CD4-positive, alpha-beta T cell (primary cell): ENCODE results near the gene TUBGCP6. TPM values are rescaled to one million over a fixed set of nuclear protein-coding genes. Genes with fewer than 3 reads are reported as not detected.

Experiments
- ATAC-seq: fragments of 200-7000 bp; cut with Tn5 transposase; one replicate; pipeline ENCODE4 v1.10.0; 2022; ENCODE audit warnings: mild to moderate bottlenecking; ENCODE audit not compliant: poor library complexity
- CTCF ChIA-PET: fragments of 350-600 bp; sonication (Branson Sonifier 250); formaldehyde crosslinking; loops from one replicate; lab custom pipeline; 2021; ENCODE audit warnings: antibody characterized with exemption, inconsistent platforms; lab: Charles Lee
- POLR2A ChIA-PET: fragments of 350-600 bp; sonication (Branson Sonifier 250); formaldehyde crosslinking; loops from one replicate; lab custom pipeline; 2021; ENCODE audit warnings: antibody characterized with exemption, inconsistent platforms; lab: Charles Lee
- DNase-seq, 14 experiments: peaks; one replicate each; pipeline ENCODE4 v3.0.0-alpha.2; 2013 to 2020; ENCODE audit warnings: mixed read lengths in 2 of 14
- H3K27ac ChIP-seq, 2 donors: one replicate each; pipeline versions ENCODE4 v1.5.1 to v1.7.0; 2013; ENCODE audit warnings: low read length in 2 of 2, low read depth in 1 of 2, mild to moderate bottlenecking in 1 of 2
- H3K27me3 ChIP-seq, 2 experiments: 1 replicate in 1 of 2; 2 replicates in 1 of 2; pipeline versions ENCODE4 v1.6.1 to v1.7.0; 2013; ENCODE audit warnings: low read length in 2 of 2, control low read depth in 1 of 2, mild to moderate bottlenecking in 1 of 2, moderate library complexity in 1 of 2; ENCODE audit not compliant: insufficient read depth in 2 of 2, control insufficient read depth in 1 of 2
- H3K36me3 ChIP-seq: one replicate; pipeline ENCODE4 v1.6.1; 2013; ENCODE audit warnings: low read length, control low read depth; ENCODE audit not compliant: insufficient read depth
- H3K4me1 ChIP-seq: one replicate; pipeline ENCODE4 v1.6.1; 2013; ENCODE audit warnings: low read length, control low read depth; ENCODE audit not compliant: insufficient read depth
- H3K4me3 ChIP-seq: one replicate; pipeline ENCODE4 v1.5.1; 2013; ENCODE audit warnings: mild to moderate bottlenecking, low read length, moderate library complexity
- H3K9me3 ChIP-seq, 2 experiments: 1 replicate in 1 of 2; 2 replicates in 1 of 2; pipeline versions ENCODE4 v1.6.1 to v1.7.0; 2013; ENCODE audit warnings: low read length in 2 of 2, mild to moderate bottlenecking in 2 of 2, control low read depth in 1 of 2, moderate library complexity in 1 of 2; ENCODE audit not compliant: control insufficient read depth in 1 of 2, insufficient read depth in 1 of 2
- H3K27ac Mint-ChIP-seq: one replicate; pipeline ENCODE4 v1.8.0; 2020; ENCODE audit warnings: mixed read lengths
- H3K27me3 Mint-ChIP-seq: one replicate; pipeline ENCODE4 v1.8.0; 2021; ENCODE audit warnings: mixed read lengths
- H3K36me3 Mint-ChIP-seq: one replicate; pipeline ENCODE4 v1.8.0; 2021; ENCODE audit warnings: low read depth, mixed read lengths
- H3K4me1 Mint-ChIP-seq: one replicate; pipeline ENCODE4 v1.8.0; 2021; ENCODE audit warnings: low read depth, mixed read lengths
- H3K4me3 Mint-ChIP-seq: one replicate; pipeline ENCODE4 v1.8.0; 2020; ENCODE audit warnings: mild to moderate bottlenecking, mixed read lengths
- H3K9me3 Mint-ChIP-seq: one replicate; pipeline ENCODE4 v1.8.0; 2020; ENCODE audit warnings: mixed read lengths
- intact Hi-C, 2 experiments: fragments of 100-400 bp; cut with DNase I in 1 of 2; cut with micrococcal nuclease in 1 of 2; formaldehyde crosslinking; loops; one replicate each; pipeline versions ENCODE4 v1.15.1 to v1.9.0; 2023 to 2025; cut with DNase I, micrococcal nuclease
- total RNA-seq, 174 experiments: library from RNA in 2 of 174; stranded (reverse) in 2 of 174; gene quantifications; one replicate each; pipeline ENCODE4 v1.2.3 and lab custom pipeline; 2021 to 2026
- TF ChIP-seq, protein P1 (sequence below): fragments of 200-600 bp; IDR thresholded peaks from one replicate; pipeline ENCODE4 v1.8.0; 2022; ENCODE audit warnings: antibody characterized with exemption, mild to moderate bottlenecking

TUBGCP6 gene
- total RNA-seq, 2 experiments from 2014 or later, result 124 to 126 TPM

DNA sequence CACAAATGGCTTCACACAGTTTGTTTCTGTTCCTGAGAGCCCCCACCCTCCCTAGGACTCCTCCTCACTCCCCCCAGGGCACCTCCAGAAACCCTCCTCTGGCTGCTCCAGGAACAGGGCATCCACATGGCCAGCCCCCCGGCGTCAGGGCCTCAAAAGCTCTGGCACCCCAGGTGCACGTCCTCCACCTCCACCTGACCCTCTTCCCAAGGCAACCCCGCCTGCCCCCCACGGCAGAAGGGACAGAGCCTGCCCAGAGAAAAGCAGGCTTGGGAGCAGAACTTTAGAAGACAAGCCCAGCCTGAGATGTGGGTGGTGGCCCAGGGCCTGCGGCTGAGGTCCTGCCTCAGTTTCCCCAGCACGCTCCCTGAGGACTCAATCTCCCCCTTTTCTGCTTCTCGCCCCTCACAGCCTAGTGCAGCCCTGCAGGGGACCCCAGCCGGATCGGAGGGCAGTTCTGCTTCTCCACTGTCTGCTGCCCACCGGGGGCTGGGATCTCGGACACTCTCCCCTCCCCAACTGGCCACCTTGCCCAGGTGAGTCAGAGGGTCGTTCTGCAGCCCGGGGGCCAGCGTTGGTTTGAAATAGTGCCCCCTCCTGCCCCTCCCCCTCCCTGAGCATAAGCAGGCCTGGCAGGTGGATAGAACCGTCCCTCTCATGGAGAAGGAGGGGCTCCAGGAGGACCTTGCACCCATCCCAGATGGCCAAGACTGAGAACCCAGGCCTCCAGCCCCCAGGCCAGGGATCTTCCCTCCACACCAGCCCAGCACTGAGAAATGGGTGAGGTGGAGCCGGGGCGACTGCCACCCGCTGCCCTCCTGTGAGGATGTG, 61.5 kb downstream of the TUBGCP6 start:
- intact Hi-C loops, result no loop called here

DNA sequence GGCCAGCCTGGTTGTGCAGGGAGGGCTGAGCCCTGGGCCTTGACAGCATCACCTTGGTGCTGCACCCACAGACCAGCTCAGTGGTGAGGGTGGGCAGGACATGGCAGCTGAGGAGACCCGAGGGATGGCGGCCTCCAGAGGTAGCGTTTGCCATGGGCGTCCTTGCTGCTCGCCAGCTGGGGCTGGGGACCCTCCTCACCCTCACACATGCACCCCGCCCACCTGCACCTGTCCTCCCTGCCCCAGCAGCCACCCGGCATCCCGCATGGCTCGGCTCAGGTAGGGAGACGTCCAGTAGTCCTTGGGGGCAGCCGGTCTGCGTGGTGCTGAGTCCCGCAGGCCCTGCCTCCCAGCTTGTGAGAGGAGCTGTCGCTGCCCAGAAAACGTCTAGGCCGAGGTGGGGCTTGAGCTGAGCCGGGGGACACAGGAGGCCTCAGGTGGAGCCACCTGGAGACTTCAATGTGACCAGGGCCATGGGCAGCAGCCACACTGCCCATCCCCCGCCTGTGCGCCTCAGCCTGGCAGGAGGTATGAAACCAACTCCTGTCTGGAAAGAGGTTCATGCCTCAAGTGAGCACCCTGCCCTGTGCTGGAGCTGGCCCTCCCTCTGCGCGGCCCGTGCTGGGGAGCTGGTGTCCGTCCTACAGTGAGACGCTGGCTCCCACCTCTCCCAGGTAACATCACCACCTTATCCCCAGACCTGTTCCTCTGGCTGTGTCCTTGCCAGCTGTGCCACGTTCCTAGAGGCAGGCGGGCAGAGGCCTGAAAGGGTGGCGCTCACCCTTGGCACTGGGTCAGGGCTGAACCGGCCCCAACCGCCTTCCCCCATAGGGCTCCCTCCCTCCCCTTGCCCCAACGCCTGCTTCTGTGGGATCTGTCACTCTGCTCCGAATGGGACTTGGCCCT, 62.4 kb downstream of the TUBGCP6 start:
- no peak overlapping the region for H3K4me3 ChIP-seq
- TF ChIP-seq, protein P1, sequence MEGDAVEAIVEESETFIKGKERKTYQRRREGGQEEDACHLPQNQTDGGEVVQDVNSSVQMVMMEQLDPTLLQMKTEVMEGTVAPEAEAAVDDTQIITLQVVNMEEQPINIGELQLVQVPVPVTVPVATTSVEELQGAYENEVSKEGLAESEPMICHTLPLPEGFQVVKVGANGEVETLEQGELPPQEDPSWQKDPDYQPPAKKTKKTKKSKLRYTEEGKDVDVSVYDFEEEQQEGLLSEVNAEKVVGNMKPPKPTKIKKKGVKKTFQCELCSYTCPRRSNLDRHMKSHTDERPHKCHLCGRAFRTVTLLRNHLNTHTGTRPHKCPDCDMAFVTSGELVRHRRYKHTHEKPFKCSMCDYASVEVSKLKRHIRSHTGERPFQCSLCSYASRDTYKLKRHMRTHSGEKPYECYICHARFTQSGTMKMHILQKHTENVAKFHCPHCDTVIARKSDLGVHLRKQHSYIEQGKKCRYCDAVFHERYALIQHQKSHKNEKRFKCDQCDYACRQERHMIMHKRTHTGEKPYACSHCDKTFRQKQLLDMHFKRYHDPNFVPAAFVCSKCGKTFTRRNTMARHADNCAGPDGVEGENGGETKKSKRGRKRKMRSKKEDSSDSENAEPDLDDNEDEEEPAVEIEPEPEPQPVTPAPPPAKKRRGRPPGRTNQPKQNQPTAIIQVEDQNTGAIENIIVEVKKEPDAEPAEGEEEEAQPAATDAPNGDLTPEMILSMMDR, result no peak
- peaks cover 0 to 2% of the 10 kb centered on the region in 2 experiments for H3K27me3 ChIP-seq
- no peaks in the 10 kb centered on the region for H3K36me3 ChIP-seq
- H3K27me3 Mint-ChIP-seq, result peaks cover 12% of the 10 kb centered on the region
- peaks cover 22% of the 10 kb centered on the region for H3K4me1 ChIP-seq
- H3K4me1 Mint-ChIP-seq, result peaks cover 12% of the 10 kb centered on the region
- ATAC-seq, result no peak
- H3K27ac Mint-ChIP-seq, result no peak overlapping the region
- H3K36me3 Mint-ChIP-seq, result peaks cover 2% of the 10 kb centered on the region
- ChIA-PET CTCF (no interaction called here), POLR2A (interaction anchor here (0.6 to 1.7 kb wide), 2 partner anchors 8 to 344 kb away, joined by 3 to 6 read pairs; no protein-coding TSS in a partner anchor)
- intact Hi-C loops, result no loop called here
- H3K27ac ChIP-seq, result no peak overlapping the region
- no peaks in the 10 kb centered on the region for H3K9me3 Mint-ChIP-seq
- peak in 2 of 14 experiments; percentile 4 to 29 for DNase-seq
- no peaks in the 10 kb centered on the region for H3K9me3 ChIP-seq
- no peak overlapping the region for H3K4me3 Mint-ChIP-seq

More for the DNA sequence above, 61.5 kb downstream of the TUBGCP6 start:
- Histone ChIP-seq H3K36me3 (no peaks in the 10 kb centered on the region), H3K27ac (no peak overlapping the region), H3K27me3 (peaks cover 0 to 2% of the 10 kb centered on the region in 2 experiments), H3K4me3 (no peak overlapping the region), H3K4me1 (peaks cover 31% of the 10 kb centered on the region), H3K9me3 (no peaks in the 10 kb centered on the region)
- DNase-seq (peak in 2 of 14 experiments; percentile 6 to 23), ATAC-seq (no peak)
- Mint-ChIP-seq H3K36me3 (peaks cover 4% of the 10 kb centered on the region), H3K4me1 (peaks cover 15% of the 10 kb centered on the region), H3K27ac (peak overlapping the region; percentile 64), H3K9me3 (no peaks in the 10 kb centered on the region), H3K4me3 (peak overlapping the region; percentile 81), H3K27me3 (peaks cover 12% of the 10 kb centered on the region)
- POLR2A ChIA-PET, result interaction anchor here (0.6 to 1.7 kb wide), 2 partner anchors 7 to 345 kb away, joined by 3 to 6 read pairs; no protein-coding TSS in a partner anchor
- TF ChIP-seq, protein P1, result no peak
- CTCF ChIA-PET, result no interaction called here

DNA sequence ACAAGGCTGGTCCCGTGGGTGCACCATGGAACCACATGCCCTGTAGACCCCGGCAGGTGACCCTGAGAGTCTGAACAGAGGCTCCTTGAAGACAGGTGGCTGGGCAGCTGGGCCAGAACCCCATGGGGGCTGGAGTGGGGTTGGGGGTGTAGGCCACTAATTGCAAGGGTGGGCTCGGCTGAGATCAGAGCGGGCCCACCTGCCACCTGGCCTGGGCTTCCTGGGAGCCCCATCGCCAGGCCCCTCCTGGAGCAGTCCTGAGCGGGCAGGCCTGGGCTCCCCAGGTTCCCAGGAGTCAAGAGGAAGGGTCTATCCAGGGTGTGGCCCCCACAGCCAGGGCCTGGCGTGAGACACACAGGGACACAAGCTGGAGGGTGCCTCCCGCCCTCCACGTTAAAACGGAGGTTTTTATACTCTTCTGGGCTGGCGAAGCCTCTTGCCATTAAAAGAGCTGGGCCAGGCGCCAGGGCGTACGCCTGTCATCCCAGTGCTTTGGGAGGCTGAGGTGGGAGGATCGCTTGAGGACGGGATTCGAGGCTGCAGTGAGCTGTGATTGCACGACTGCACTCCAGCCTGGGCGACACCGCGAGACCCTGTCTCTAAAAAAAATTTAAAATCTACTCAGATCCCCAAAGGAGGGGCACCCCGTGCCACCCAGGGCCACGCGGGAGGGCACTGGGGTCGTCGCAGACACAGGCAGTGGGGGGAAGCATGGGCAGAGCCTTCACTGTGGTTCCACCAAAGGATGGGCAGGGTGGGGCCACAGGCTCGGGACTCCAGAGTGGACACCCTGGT, 63.9 kb downstream of the TUBGCP6 start:
- H3K27me3 Mint-ChIP-seq, result peaks cover 12% of the 10 kb centered on the region
- H3K4me1 ChIP-seq, result peaks cover 11% of the 10 kb centered on the region
- H3K4me3 ChIP-seq, result no peak overlapping the region
- POLR2A ChIA-PET, result no interaction called here
- H3K4me3 Mint-ChIP-seq, result peak overlapping the region; percentile 11
- no peak overlapping the region for H3K27ac Mint-ChIP-seq
- H3K9me3 ChIP-seq, result peaks cover 0 to 4% of the 10 kb centered on the region in 2 experiments
- no peaks in the 10 kb centered on the region for H3K36me3 ChIP-seq
- DNase-seq, result no peak
- peaks cover 0 to 2% of the 10 kb centered on the region in 2 experiments for H3K27me3 ChIP-seq
- ATAC-seq, result no peak
- no peak overlapping the region for H3K27ac ChIP-seq
- intact Hi-C loops, result no loop called here
- TF ChIP-seq, protein P1, result no peak
- no peaks in the 10 kb centered on the region for H3K36me3 Mint-ChIP-seq
- H3K4me1 Mint-ChIP-seq, result peaks cover 4% of the 10 kb centered on the region
- CTCF ChIA-PET, result no interaction called here
- no peaks in the 10 kb centered on the region for H3K9me3 Mint-ChIP-seq
